Central memory CD8-positive, alpha-beta T cell (primary cell): ENCODE measurements around the gene PPA2.

Experiments used
- ATAC-seq: fragments of 150-1000 bp; cut with Tn5 transposase; replicated peaks from 2 replicates; pipeline ENCODE4 v1.10.0; 2022; ENCODE audit warnings: mild to moderate bottlenecking, moderate FRiP score, moderate number of reproducible peaks; ENCODE audit not compliant: poor library complexity, severe bottlenecking; ENCODE audit errors: extremely low read depth
- DNase-seq, 2 donors: peaks; one replicate each; pipeline ENCODE4 v3.0.0; 2021; ENCODE audit warnings: low spot score in 2 of 2
- H3K27ac Mint-ChIP-seq: one replicate; pipeline ENCODE4 v1.8.0; 2022; ENCODE audit warnings: low read depth, mild to moderate bottlenecking, moderate library complexity, mixed read lengths
- H3K27me3 Mint-ChIP-seq: one replicate; pipeline ENCODE4 v1.8.0; 2022; ENCODE audit warnings: mixed read lengths
- H3K36me3 Mint-ChIP-seq: one replicate; pipeline ENCODE4 v1.8.0; 2022; ENCODE audit warnings: mild to moderate bottlenecking, moderate library complexity, mixed read lengths; ENCODE audit not compliant: insufficient read depth
- H3K4me1 Mint-ChIP-seq: one replicate; pipeline ENCODE4 v1.8.0; 2022; ENCODE audit warnings: mixed read lengths
- H3K4me3 Mint-ChIP-seq: one replicate; pipeline ENCODE4 v1.8.0; 2022; ENCODE audit warnings: mild to moderate bottlenecking, moderate library complexity, mixed read lengths
- H3K9me3 Mint-ChIP-seq: one replicate; pipeline ENCODE4 v1.8.0; 2022; ENCODE audit warnings: mixed read lengths

The PPA2 gene

GRCh38 chr4:105473324-105474098 is at the start of gene PPA2:
Gene PPA2, minus strand, starts transcription at chr4:105474062. Its CDS starts 12 bp downstream, at chr4:105474050.
- H3K4me3 Mint-ChIP-seq = peak within 1 kb of the TSS; percentile 99
- H3K4me1 Mint-ChIP-seq = peaks cover 29% of the 10 kb centered on the region
- DNase-seq (peak; percentile 73 to 75), ATAC-seq (peak; percentile 81)
- H3K27ac Mint-ChIP-seq = peak within 1 kb of the TSS; percentile 99
- H3K9me3 Mint-ChIP-seq = no peaks in the 10 kb centered on the region
- peaks cover 21% of the 10 kb centered on the region for H3K36me3 Mint-ChIP-seq
- H3K27me3 Mint-ChIP-seq = no peaks in the 10 kb centered on the region

GRCh38 chr4:105520819-105521790 is 47.2 kb upstream of the PPA2 start:
- no peaks in the 10 kb centered on the region for H3K36me3 Mint-ChIP-seq
- H3K9me3 Mint-ChIP-seq = no peaks in the 10 kb centered on the region
- no peak for ATAC-seq
- H3K27me3 Mint-ChIP-seq = peaks cover 32% of the 10 kb centered on the region
- no peak overlapping the region for H3K4me3 Mint-ChIP-seq
- no peak for DNase-seq
- H3K27ac Mint-ChIP-seq = no peak overlapping the region
- no peaks in the 10 kb centered on the region for H3K4me1 Mint-ChIP-seq

GRCh38 chr4:105510245-105510644 is 36.4 kb upstream of the PPA2 start:
- no peaks in the 10 kb centered on the region for H3K36me3 Mint-ChIP-seq
- ATAC-seq (no peak), DNase-seq (no peak)

GRCh38 chr4:105509714-105510113 is 35.9 kb upstream of the PPA2 start:
- Mint-ChIP-seq H3K27ac (no peak overlapping the region), H3K27me3 (peaks cover 39% of the 10 kb centered on the region), H3K4me1 (no peaks in the 10 kb centered on the region), H3K4me3 (no peak overlapping the region), H3K9me3 (no peaks in the 10 kb centered on the region), H3K36me3 (no peaks in the 10 kb centered on the region)
- DNase-seq = no peak
- no peak for ATAC-seq

More at GRCh38 chr4:105510245-105510644, 36.4 kb upstream of the PPA2 start:
- Mint-ChIP-seq H3K4me3 (no peak overlapping the region), H3K4me1 (no peaks in the 10 kb centered on the region), H3K9me3 (no peaks in the 10 kb centered on the region), H3K27me3 (peaks cover 39% of the 10 kb centered on the region), H3K27ac (no peak overlapping the region)

GRCh38 chr4:105509291-105509690 is 35.4 kb upstream of the PPA2 start:
- Mint-ChIP-seq H3K36me3 (no peaks in the 10 kb centered on the region), H3K9me3 (no peaks in the 10 kb centered on the region), H3K4me1 (no peaks in the 10 kb centered on the region), H3K27ac (no peak overlapping the region), H3K27me3 (peaks cover 35% of the 10 kb centered on the region), H3K4me3 (no peak overlapping the region)
- DNase-seq (no peak), ATAC-seq (no peak)

- ATAC-seq = no peak
- H3K4me3 Mint-ChIP-seq = no peak overlapping the region
- no peaks in the 10 kb centered on the region for H3K4me1 Mint-ChIP-seq
- no peaks in the 10 kb centered on the region for H3K27me3 Mint-ChIP-seq
- DNase-seq = no peak
- no peaks in the 10 kb centered on the region for H3K36me3 Mint-ChIP-seq
- no peaks in the 10 kb centered on the region for H3K9me3 Mint-ChIP-seq
- no peak overlapping the region for H3K27ac Mint-ChIP-seq
Observed at GRCh38 chr4:105504744-105505143, 30.9 kb upstream of the PPA2 start.

GRCh38 chr4:105503484-105503883 is 29.6 kb upstream of the PPA2 start:
- no peak for DNase-seq
- Mint-ChIP-seq H3K4me3 (no peak overlapping the region), H3K27me3 (no peaks in the 10 kb centered on the region), H3K27ac (no peak overlapping the region), H3K9me3 (no peaks in the 10 kb centered on the region), H3K36me3 (no peaks in the 10 kb centered on the region), H3K4me1 (no peaks in the 10 kb centered on the region)
- ATAC-seq = no peak

- Mint-ChIP-seq H3K4me1 (no peaks in the 10 kb centered on the region), H3K9me3 (no peaks in the 10 kb centered on the region), H3K36me3 (no peaks in the 10 kb centered on the region), H3K27me3 (peaks cover 43% of the 10 kb centered on the region), H3K4me3 (no peak overlapping the region), H3K27ac (no peak overlapping the region)
- DNase-seq = no peak
- no peak for ATAC-seq
Observed at GRCh38 chr4:105496899-105497298, 23.0 kb upstream of the PPA2 start.

- ATAC-seq (no peak), DNase-seq (no peak)
- Mint-ChIP-seq H3K4me1 (no peaks in the 10 kb centered on the region), H3K9me3 (no peaks in the 10 kb centered on the region), H3K27ac (no peak overlapping the region), H3K27me3 (peaks cover 50% of the 10 kb centered on the region), H3K36me3 (peaks cover 2% of the 10 kb centered on the region), H3K4me3 (no peak overlapping the region)
Observed at GRCh38 chr4:105495667-105496066, 21.8 kb upstream of the PPA2 start.

GRCh38 chr4:105490523-105490922 is 16.7 kb upstream of the PPA2 start:
- Mint-ChIP-seq H3K4me3 (no peak overlapping the region), H3K4me1 (no peaks in the 10 kb centered on the region), H3K9me3 (no peaks in the 10 kb centered on the region), H3K36me3 (peaks cover 2% of the 10 kb centered on the region), H3K27ac (no peak overlapping the region), H3K27me3 (peaks cover 72% of the 10 kb centered on the region)
- DNase-seq = no peak
- no peak for ATAC-seq

GRCh38 chr4:105483840-105484239 is 10.0 kb upstream of the PPA2 start:
- H3K27me3 Mint-ChIP-seq = peaks cover 34% of the 10 kb centered on the region
- no peaks in the 10 kb centered on the region for H3K4me1 Mint-ChIP-seq
- ATAC-seq (no peak), DNase-seq (no peak)
- H3K4me3 Mint-ChIP-seq = no peak overlapping the region
- H3K9me3 Mint-ChIP-seq = no peaks in the 10 kb centered on the region
- no peak overlapping the region for H3K27ac Mint-ChIP-seq
- H3K36me3 Mint-ChIP-seq = no peaks in the 10 kb centered on the region

GRCh38 chr4:105474099-105474518 is 247 bp upstream of the PPA2 start:
- no peak for DNase-seq
- Mint-ChIP-seq H3K27ac (peak overlapping the region; percentile 99), H3K27me3 (no peaks in the 10 kb centered on the region), H3K36me3 (peaks cover 19% of the 10 kb centered on the region), H3K4me1 (peaks cover 23% of the 10 kb centered on the region), H3K4me3 (peak overlapping the region; percentile 99), H3K9me3 (no peaks in the 10 kb centered on the region)
- no peak for ATAC-seq
